Measurements from ENCODE around the gene CDYL2. TPM values are rescaled to one million over a fixed set of nuclear protein-coding genes. Genes with fewer than 3 reads are reported as not detected.
"Not testable (repeated sequence)": the region's sequence is repeated elsewhere in the genome, so short reads cannot be mapped to it uniquely, and the experiment has no call there.

CDYL2 gene
- total RNA-seq, 1 donor from 2014 or later, result 4.5 TPM

- H3K27me3 Mint-ChIP-seq (ENCODE audit: low read depth), result peaks cover 8% of the 10 kb centered on the region
- H3K9me3 Mint-ChIP-seq, result peaks cover 4% of the 10 kb centered on the region
- H3K4me3 Mint-ChIP-seq, result no peak overlapping the region
- no peak for TF ChIP-seq CTCF (conservative IDR thresholded peaks at IDR 0.05)
- no peak overlapping the region for H3K27ac Mint-ChIP-seq (ENCODE audit: unreplicated experiment)
- H3K36me3 Mint-ChIP-seq (ENCODE audit: low read depth), result peaks cover 3% of the 10 kb centered on the region
- no peaks in the 10 kb centered on the region for H3K4me1 Mint-ChIP-seq
- no peak for DNase-seq (ENCODE audit: low read depth, low spot score)
Observed at GRCh38 chr16:80654094-80654862, 150.1 kb downstream of the CDYL2 start.

GRCh38 chr16:80652441-80652840 lies 152.0 kb downstream of the CDYL2 start:
- Mint-ChIP-seq H3K4me1 (no peaks in the 10 kb centered on the region), H3K4me3 (no peak overlapping the region), H3K9me3 (peaks cover 6% of the 10 kb centered on the region), H3K27ac (ENCODE audit: unreplicated experiment) (no peak overlapping the region), H3K36me3 (ENCODE audit: low read depth) (no peaks in the 10 kb centered on the region), H3K27me3 (ENCODE audit: low read depth) (peaks cover 15% of the 10 kb centered on the region)
- no peak for DNase-seq (ENCODE audit: low read depth, low spot score)
- no peak for TF ChIP-seq CTCF (conservative IDR thresholded peaks at IDR 0.05)

- H3K9me3 Mint-ChIP-seq; DNase-seq (ENCODE audit: low read depth, low spot score); H3K27ac Mint-ChIP-seq (ENCODE audit: unreplicated experiment); H3K36me3 Mint-ChIP-seq (ENCODE audit: low read depth); H3K4me3 Mint-ChIP-seq; H3K4me1 Mint-ChIP-seq: not testable (repeated sequence)
- peaks cover 23% of the 10 kb centered on the region for H3K27me3 Mint-ChIP-seq (ENCODE audit: low read depth)
Observed at GRCh38 chr16:80650281-80650680, 154.1 kb downstream of the CDYL2 start.

GRCh38 chr16:80640316-80640715 lies 164.1 kb downstream of the CDYL2 start:
- no peaks in the 10 kb centered on the region for H3K4me1 Mint-ChIP-seq
- H3K9me3 Mint-ChIP-seq, result peaks cover 11% of the 10 kb centered on the region
- no peak for TF ChIP-seq CTCF (conservative IDR thresholded peaks at IDR 0.05)
- no peak overlapping the region for H3K4me3 Mint-ChIP-seq
- no peak for DNase-seq (ENCODE audit: low read depth, low spot score)
- H3K27ac Mint-ChIP-seq (ENCODE audit: unreplicated experiment), result no peak overlapping the region
- no peaks in the 10 kb centered on the region for H3K27me3 Mint-ChIP-seq (ENCODE audit: low read depth)
- peaks cover 9% of the 10 kb centered on the region for H3K36me3 Mint-ChIP-seq (ENCODE audit: low read depth)

- H3K9me3 Mint-ChIP-seq, result peaks cover 18% of the 10 kb centered on the region
- no peak overlapping the region for H3K4me3 Mint-ChIP-seq
- no peak for TF ChIP-seq CTCF (conservative IDR thresholded peaks at IDR 0.05)
- H3K36me3 Mint-ChIP-seq (ENCODE audit: low read depth), result peaks cover 12% of the 10 kb centered on the region
- H3K27me3 Mint-ChIP-seq (ENCODE audit: low read depth), result no peaks in the 10 kb centered on the region
- H3K27ac Mint-ChIP-seq (ENCODE audit: unreplicated experiment), result no peak overlapping the region
- DNase-seq (ENCODE audit: low read depth, low spot score), result no peak
- no peaks in the 10 kb centered on the region for H3K4me1 Mint-ChIP-seq
Observed at GRCh38 chr16:80639636-80640035, 164.8 kb downstream of the CDYL2 start.

GRCh38 chr16:80637621-80638020 lies 166.8 kb downstream of the CDYL2 start:
- Mint-ChIP-seq H3K4me3 (no peak overlapping the region), H3K9me3 (peaks cover 19% of the 10 kb centered on the region), H3K27ac (ENCODE audit: unreplicated experiment) (no peak overlapping the region), H3K36me3 (ENCODE audit: low read depth) (peaks cover 9% of the 10 kb centered on the region), H3K27me3 (ENCODE audit: low read depth) (no peaks in the 10 kb centered on the region), H3K4me1 (no peaks in the 10 kb centered on the region)
- no peak for TF ChIP-seq CTCF (conservative IDR thresholded peaks at IDR 0.05)
- DNase-seq (ENCODE audit: low read depth, low spot score), result no peak

Data from neural crest cell (in vitro differentiated cells).